GM21576 (cell line): ENCODE data around the gene YRDC.
"Not testable (repeated sequence)": the region's sequence is repeated elsewhere in the genome, so short reads cannot be mapped to it uniquely, and the experiment has no call there.

Source experiments
- ATAC-seq: cut with Tn5 transposase; IDR thresholded peaks from one replicate; pipeline ENCODE4 v1.9.1; 2021; ENCODE audit warnings: mild to moderate bottlenecking, moderate library complexity; ENCODE audit not compliant: unreplicated experiment

YRDC gene

DNA sequence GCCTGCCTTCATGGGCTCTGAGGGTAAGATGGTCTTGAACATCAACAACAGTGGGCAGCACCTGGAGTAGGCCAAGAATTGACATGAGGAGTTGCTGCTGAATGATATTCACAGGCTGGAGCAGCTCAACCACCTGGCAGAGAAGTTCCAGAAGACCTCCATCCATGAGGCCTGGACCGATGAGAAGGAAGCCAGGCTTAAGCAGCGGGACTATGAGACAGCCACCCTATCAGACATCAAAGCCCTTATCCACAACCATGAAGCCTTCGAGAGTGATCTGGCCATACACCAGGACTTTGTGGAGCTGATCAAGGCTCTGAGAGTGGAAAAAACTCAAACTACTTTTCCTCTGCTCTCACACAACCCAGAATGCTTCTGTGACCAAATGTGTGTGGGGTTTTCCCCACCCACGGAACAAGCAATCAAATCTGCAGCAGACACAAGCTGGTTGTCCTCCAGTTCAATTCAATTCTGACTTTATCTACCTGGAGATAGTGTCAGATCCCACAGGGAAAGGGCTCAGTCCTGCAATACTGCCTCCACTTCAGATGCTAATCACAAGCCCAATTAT, 31.0 kb downstream of the YRDC start:
- no peak for ATAC-seq

DNA sequence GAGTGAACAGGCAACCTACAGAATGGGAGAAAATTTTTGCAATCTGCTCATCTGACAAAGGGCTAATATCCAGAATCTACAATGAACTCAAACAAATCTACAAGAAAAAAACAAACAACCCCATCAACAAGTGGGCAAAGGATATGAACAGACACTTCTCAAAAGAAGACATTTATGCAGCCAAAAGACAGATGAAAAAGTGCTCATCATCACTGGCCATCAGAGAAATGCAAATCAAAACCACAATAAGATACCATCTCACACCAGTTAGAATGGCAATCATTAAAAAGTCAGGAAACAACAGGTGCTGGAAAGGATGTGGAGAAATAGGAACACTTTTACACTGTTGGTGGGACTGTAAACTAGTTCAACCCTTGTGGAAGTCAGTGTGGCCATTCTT, 36.6 kb downstream of the YRDC start:
- ATAC-seq = not testable (repeated sequence)

DNA sequence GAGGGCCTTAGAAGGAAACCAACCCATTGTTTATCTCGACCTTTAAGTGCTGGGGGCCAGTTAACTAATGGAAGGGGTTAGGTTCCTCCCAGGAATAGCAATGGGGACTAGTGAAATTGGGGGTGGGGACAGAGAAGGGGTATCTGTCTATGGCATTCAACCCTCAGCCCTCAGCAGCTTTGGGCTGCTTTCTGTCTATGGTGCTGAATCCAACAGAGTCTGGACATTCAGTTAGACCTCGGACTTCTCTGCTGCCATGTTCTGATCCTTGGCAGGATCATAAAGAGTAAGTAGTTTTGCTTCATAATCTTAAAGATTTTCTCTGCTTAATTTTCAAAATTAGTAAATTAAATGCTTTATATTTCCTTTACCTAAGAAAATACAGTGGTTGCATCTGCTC, 40.5 kb downstream of the YRDC start:
- ATAC-seq = no peak

DNA sequence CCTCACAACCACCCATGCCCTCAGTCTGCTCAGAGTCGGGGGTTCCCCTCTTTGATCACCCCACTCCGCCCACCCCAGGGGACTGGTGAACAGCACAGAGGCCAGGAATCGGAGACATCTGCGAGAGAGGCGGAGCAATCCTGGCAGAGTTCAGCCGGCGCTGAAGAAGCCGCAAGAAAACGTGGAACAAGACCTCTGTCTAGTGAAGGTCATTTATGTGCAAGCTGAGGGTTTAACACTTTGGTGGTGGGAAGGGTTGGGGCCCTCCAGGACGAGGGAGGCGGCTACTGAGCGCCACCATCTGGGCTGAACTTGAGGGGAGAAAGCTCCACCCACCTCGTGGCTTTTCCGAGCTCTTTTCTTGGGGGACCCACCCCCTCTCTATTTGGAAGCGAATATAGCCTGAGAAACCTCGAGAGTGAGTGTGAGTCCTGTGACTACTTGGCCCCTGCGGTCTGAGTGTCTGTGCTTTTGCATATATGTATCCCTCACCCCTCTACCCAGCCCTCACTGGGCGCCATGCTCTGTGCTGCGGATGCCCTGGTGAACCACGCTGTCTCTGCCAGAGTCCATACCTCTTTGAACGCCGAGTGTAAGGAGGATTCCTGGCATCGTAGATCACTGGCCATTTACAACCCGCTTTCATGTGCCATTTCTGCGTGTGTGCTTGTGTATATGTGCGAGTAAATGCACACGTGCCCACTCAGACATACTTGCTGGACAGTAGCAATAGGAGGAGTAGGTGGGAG, 41.9 kb downstream of the YRDC start:
- ATAC-seq = no peak

DNA sequence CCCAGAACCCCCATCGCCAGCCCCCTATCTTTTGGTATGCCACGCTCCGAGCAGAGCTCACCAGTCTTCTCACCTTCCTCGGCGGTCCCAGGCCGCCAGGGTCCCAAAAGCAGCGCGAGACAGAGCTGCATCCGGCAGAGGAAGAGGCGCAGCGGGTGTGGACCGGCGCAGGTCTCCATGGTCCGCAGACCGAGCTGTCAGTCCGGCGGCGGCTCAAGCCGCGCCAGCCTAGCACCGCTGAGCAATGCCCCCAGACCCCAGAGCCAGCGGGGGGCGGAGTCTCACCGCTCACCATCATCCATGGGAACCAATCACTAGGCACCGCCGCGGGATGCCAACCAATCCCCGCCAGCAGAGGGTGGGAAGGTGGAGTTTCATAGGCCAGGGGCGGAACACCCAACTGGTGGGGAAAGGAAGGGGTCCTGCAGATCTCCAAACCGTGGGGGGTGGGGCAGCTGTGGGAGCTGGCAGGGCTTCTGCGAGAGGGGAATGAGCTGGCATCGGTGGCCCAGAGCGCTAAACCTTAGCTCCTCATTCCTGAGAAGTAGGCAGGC, 43.0 kb downstream of the YRDC start, which contains the start of gene EPHA10:
TSS of gene EPHA10 (minus strand) at position 233 of the 554 bp plus-strand sequence. CDS start at position 179, 54 bp downstream.
- ATAC-seq = no peak

DNA sequence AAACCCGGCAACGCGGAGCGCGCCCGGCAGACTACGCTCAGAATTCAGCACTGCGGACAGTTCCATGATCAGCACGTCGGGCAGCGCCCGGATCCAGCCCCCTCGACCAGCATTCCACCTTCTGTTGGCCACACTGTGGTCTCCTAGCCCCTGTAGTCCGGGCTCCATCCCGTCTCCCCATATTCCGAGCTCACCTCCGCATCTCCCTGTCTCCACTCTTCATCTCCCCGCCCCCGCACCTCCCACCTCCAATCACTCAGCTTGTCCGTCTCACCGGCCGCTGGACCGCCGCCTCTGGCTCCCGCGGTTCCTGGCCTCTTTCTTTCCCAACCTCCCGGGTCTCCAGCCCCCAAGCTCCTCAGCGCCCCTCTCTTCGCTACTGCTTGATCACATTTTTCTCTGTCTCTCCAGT, 43.6 kb downstream of the YRDC start:
- no peak for ATAC-seq

DNA sequence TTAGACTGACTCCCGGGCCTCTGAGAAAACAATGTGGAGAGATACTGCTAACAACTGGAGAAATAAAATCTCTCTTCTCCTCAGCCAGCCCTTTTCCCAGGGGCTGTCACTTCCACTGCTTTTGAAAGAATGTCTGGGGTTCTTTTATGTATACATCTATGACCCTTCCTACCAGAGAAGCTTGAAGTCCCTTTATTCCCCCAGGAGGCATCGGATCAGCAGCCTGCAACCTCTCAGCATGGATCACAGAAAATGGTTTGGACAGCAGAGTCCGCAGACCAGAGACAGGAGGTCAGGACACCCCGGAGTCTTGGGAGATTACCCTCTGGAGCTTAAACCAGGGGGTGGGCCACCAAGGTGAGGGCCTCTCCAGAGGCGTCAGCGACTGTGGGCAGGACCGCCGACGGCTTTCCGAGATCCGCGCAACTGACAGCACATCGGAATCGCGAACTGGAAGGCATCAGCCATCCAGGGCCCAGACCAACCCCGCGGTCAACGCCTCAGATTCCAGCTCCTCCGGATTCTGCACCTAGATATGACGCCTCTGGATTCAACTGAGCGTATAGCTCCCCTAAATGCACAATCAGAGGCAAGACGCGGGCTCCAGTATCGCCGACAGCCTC, 44.1 kb downstream of the YRDC start:
- no peak for ATAC-seq

DNA sequence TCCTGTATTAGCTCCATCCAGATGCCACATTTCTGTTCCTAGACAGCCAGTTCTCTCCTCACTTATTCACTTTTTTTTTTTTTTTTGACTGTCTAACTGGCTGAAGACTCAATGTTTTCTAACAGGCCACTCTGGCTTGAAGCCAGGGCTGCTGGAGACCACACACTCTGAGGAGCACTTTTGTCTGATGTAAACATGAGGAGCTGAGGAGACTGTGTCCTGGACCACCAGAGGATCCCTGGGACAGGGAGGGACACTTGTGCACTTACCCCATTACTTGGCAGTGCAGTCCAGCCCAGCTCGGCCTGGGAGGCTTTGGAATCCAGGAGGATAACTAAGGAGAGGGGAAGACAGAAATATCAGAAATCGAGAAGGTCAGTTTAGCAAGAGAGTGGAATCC, 45.5 kb downstream of the YRDC start:
- no peak for ATAC-seq

DNA sequence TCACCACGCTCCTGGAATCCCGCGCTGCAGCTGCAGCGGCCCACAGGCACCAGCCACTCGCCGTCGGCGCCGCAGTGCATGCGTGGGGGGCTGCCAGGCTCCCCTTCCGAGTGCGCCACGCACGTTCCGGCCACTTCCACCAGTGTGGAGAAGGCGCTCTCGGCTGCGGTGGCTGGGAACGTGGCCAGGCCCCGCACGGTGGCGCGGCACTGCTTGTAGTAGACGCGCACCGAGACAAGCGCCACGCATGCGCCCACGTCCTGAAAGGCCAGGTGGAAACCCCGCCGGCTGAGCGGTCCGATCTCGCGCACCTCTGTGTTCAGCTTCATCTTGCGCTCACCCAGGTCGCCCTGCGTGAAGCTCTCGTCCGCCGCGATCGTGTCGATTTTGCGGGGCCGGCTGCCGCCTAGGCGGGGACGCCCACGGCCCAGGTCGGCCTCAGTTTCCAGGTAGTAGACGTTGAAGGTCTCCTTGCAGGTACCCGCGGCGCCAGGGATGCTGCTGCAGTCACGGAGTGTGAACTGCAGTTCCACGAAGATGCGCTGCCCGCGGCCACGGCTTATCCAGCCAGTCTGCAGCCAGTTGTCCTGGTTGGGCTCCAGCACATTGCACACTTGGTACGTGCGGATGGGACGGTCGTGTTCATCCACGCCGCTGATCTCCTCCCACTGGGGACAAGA, 46.5 kb downstream of the YRDC start:
- ATAC-seq = no peak

DNA sequence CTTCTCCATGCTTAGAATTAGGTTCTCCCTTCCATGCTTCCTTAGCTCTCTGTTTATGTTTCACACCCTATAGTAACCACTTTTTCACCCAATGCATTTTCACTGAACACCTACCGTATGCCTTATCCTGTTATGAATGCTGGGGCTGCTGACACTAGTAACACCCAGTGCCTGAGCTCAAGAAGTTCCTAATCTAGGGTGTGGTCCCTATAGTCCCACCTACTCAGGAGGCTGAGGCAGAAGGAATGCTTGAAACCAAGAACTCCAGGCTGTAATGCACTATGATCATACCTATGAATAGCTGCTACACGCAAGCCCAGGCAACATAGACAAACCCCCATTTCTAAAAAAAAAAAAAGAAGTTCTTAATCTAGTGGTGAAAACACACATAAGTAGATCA, 48.6 kb downstream of the YRDC start:
- ATAC-seq = no peak

DNA sequence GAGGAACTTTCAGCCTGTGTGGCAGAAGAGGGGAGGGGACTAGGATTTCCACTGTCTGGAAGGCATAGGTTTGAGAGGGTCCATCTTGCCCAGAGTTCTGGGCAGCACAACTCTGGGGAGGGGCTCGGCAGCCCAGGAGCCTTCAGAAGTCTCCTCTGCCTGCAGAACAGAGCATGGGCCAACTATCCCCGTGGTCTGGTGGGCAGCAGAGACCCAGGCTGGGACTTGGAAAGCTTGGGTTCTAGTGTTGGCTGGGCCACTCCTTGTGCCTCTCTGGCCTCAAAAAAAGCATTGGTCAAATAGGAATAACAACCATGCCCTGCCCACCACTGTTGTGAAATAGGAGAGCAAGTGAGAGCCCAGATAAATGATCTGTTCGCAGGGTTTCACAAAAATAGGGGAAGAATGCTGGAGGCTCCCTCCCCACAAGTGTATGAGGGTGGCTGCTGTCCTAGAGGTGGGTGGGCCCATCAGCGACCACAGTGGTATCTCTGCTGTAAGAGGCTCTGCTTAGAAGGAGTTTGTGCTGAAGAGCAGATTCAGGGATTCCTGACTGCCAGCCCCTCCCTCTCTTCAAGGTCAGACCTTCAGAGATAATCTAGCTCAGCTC, 52.0 kb downstream of the YRDC start:
- no peak for ATAC-seq

DNA sequence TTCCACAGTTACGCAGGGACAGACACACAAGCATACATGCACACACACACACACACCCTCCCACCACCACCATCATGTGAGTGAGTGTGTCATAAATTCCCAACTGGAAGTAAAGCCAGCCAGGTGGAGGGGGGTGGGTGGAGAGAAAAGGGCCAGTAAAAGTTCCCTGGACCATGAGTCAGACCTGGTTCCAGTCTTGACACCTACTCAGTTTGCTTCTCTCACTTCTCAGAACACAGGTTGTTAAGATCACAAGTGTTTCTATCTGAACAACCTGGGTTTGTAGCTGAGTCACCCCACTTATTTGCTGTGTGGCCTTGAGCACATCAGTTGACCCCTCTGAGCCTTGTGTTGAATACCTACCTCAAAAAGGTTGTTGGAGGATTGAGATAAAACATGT, 52.7 kb downstream of the YRDC start:
- no peak for ATAC-seq

DNA sequence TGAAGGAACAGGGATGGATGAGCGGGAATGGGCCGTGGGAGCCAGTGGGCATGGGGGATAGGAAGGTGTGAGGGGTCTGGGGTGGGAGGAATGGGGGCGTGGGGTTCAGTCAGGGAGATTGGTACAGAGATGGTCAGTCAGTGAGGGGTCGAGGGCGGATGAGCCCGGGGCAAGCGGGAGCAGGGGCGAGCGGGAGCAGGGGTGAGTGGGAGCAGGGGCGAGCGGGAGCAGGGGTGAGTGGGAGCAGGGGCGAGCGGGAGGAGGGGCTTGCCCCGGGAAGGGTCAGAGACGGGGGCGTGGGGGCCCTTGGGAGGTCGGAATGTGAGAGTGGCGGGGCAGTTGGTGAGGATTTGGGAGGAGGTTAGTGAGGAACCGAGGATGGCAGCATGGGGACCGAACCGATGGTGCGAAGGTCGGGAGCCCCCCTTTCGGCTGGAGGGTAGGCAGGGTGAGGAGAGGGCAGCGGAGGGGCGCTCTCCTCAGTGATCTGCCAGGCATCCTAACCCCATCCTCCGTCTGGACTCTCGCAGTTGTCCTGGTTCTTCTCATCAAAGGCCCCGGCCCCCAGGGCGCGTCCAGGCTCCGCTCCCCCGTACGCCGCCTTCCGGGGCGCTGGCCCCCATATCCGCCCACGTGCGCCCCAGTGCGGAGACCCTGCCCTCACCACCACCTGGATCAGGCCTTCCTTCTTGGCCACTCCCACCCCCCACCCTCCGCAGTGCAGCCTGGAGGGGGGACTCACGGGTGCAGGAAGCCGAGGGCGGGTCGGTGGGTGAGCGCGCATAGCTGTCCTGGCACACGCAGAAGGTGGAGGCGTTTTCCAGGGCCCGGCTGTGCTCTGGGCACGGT, 54.3 kb downstream of the YRDC start:
- ATAC-seq = no peak
